GM12872 (cell line): Measurements from ENCODE around the gene PGM1.

ENCODE experiments used
- TF ChIP-seq, protein P1 (sequence below): IDR thresholded peaks from 3 replicates; pipeline ENCODE4 v1.5.1; 2011; ENCODE audit warnings: low read depth, mild to moderate bottlenecking, low read length, moderate library complexity; ENCODE audit not compliant: insufficient read depth

PGM1 gene

GRCh38 chr1:63559357-63559756 lies 33.9 kb upstream of the PGM1 start:
- TF ChIP-seq, protein P1, sequence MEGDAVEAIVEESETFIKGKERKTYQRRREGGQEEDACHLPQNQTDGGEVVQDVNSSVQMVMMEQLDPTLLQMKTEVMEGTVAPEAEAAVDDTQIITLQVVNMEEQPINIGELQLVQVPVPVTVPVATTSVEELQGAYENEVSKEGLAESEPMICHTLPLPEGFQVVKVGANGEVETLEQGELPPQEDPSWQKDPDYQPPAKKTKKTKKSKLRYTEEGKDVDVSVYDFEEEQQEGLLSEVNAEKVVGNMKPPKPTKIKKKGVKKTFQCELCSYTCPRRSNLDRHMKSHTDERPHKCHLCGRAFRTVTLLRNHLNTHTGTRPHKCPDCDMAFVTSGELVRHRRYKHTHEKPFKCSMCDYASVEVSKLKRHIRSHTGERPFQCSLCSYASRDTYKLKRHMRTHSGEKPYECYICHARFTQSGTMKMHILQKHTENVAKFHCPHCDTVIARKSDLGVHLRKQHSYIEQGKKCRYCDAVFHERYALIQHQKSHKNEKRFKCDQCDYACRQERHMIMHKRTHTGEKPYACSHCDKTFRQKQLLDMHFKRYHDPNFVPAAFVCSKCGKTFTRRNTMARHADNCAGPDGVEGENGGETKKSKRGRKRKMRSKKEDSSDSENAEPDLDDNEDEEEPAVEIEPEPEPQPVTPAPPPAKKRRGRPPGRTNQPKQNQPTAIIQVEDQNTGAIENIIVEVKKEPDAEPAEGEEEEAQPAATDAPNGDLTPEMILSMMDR = no peak

DNA sequence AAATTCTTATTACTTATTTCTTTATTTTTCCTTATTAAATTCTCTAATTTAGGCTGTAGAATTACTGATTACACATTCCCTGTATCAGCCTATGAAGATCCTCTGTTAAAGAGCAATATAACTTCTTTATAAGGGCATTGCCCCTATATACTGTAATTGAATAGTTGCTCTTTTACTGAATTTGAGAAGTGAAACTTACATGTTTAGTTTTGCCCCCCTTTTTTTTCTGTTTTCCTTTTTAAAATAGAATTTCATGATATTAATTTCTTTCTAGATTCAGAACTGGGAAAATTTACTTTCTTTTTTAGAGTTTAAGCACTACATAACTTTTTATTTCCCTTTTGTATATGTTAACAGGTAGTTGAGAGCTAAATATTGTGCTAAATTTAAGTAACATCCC lies 29.5 kb upstream of the PGM1 start:
- TF ChIP-seq, protein P1 = no peak

- TF ChIP-seq, protein P1 = no peak
These were observed 24.1 kb upstream of the PGM1 start for GRCh38 chr1:63569068-63569467.

DNA sequence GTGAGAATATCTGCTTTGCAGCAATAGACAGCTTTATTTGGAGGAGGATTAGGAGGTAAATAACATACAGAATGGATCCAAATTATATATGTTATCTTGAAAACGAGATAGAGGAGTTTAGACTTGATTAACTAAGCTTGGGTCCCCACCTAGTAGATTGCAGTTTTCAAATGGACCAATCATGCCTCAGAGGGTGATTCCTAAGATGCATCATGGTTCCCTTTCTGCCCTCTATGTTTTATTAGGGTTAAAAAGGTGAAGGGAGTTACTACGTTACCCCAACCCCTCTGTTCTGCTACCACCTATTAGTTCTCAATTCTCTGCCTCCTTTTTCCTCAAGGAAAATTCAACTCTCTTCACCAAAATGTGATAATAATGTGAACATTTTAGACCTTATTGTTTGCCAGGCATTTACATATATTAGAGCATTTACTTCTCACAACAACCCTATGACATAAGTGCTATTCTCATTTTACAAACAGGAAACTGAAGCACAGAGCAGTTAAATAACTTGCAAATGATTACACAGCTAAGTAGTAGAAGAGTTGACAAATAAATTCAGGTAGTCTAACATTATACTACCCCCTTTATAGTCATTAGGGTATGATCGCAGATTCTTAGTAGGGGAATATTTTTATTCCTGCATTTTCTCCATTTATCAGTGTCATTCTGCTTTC lies 23.4 kb upstream of the PGM1 start:
- TF ChIP-seq, protein P1 = no peak

DNA sequence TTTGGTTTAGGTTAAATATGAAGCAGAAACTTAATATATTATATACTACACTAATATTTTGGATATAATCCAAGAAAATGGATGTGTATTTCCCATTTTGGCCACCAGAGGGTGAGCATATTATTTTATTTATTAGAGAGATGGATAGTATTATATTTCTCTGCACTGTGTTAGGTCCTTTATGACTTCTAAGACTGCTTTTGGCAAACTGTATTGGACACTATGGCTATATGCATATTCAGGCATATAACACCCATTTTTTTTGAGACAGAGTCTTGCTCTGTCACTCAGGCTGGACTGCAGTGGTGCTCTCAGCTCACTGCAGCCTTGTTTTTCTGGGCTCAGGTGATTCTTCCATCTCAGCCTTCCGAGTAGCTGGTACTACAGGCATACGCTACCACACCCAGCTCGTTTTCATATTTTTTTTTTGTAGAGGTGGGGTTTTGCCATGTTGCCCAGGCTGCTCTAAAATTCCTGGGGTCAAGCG lies 17.8 kb upstream of the PGM1 start:
- TF ChIP-seq, protein P1 = peak; percentile 47; the same call in 2 of the 3 replicates

- TF ChIP-seq, protein P1 = no peak
These were observed 3.0 kb upstream of the PGM1 start for GRCh38 chr1:63590166-63590560.

DNA sequence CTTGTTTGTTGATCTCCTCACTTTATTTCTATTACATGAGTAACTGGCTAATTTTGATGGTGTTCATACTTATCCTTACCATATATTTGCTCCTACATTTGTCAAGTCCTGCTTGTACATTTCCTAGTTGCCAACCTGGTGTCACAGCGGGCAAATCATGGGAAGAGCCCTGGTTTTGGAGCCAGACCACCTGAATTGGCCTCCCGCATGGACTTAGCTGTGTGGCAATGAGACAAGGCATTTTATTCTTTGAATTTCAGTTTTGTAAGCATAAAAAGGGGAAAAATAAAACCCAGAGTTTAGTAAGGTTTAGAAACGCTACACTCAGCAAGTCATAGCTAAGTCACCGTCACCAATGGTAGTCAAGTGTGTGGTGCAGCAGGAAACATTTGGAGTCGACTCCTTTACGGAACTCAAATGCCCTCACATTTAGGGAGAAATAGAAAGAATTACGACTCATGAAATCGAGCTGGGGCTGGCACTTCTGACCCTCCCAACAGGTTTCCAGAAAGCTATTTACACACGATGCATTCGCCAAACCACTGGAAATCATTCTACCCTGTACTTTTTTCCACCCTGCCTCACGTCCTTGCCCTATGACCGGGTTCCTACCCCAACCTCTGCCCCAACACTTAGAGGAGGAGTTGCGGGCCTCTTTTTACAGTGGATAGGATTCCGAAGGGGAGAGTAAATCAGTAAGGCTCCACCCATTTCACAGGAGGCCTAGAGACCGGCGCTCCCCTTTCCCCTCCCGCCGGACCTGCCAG lies 492 bp upstream of the PGM1 start:
- TF ChIP-seq, protein P1 = no peak
